ENCODE data around the gene FBN1.

Gene FBN1

GRCh38 chr15:48510976-48511375, 134.5 kb downstream of the FBN1 start:
- peak in 1 of 14 donors; percentile 4 for DNase-seq

GRCh38 chr15:48507416-48508065, 138.0 kb downstream of the FBN1 start:
- no peak for DNase-seq

DNA sequence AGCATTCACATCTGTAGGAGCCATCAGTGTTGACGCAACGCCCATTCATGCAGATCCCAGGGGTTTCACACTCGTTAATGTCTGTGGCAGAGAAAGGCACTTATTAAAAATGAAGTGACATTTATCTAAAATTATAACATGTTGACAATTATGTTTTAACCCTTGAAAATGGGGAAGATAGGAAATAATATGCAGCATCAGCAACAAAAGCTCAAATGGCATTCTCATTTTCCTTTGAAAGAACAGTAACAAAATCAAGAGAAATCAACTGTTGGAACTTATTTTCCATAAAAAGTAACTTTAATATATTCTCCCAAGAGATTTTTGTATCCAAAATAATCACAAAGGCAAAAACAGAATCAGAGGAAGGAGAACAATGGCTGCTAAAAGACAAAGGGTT, 140.4 kb downstream of the FBN1 start:
- no peak for DNase-seq

DNA sequence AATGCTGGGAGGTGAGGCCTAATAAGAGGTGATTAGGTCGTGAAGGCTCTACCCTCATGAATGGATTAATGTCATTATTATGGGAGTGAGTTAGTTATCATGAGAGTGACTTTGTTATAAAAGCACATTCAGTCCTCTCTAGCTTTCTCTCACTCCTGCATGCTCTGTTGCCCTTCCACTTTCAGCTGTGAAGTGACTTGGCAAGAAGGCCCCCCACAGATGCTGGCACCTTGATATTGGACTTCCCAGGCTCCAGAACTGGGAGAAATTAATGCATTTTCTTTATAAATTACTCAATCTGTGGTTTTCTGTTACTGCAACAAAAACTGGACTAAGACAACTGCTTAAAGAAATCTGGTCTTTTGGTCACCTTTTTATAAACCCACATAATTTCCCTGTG, 144.3 kb downstream of the FBN1 start:
- no peak for DNase-seq

- DNase-seq, result no peak
These were observed 144.9 kb downstream of the FBN1 start for GRCh38 chr15:48500595-48500994.

DNA sequence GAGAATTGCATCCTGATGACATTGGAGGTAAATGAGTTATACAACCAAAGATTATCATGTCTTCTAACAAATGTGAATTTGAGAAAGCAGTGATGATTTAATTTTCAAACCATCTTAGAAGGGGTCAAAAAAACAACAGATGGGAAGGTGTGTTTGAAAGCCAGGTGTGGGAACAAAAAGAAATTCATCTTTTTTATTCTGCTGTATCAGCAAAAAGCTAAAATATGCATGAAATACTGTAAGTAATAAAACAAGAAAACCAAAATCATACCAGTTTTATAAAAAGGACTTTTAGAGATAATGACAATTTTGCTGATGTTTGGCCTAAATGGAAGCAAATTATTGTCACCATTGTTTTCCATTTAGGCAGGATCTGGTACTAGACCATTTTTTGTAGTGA, 145.5 kb downstream of the FBN1 start:
- DNase-seq, result no peak

DNA sequence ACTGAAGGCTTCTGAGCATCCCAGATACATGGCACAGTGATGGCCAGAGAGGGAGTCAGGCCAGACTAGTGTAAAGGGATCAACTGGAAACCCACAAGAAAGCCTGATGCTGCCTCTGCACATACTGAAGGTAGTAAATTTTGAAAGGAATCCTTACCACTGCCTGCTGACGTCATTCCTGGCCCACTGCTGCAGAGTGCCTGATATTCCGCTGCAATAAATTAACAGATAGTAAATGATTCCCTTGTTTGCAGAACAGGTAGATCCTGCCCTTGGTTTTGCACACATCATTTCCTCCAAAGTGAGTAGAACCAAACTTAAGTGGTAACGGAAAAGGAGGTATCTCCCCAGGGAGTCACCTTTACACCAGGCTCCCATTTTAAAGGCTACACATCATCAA, 146.7 kb downstream of the FBN1 start:
- no peak for DNase-seq

GRCh38 chr15:48494631-48495030, 150.9 kb downstream of the FBN1 start:
- DNase-seq, result no peak

- no peak for DNase-seq
These were observed 151.7 kb downstream of the FBN1 start for GRCh38 chr15:48493763-48494225.

DNA sequence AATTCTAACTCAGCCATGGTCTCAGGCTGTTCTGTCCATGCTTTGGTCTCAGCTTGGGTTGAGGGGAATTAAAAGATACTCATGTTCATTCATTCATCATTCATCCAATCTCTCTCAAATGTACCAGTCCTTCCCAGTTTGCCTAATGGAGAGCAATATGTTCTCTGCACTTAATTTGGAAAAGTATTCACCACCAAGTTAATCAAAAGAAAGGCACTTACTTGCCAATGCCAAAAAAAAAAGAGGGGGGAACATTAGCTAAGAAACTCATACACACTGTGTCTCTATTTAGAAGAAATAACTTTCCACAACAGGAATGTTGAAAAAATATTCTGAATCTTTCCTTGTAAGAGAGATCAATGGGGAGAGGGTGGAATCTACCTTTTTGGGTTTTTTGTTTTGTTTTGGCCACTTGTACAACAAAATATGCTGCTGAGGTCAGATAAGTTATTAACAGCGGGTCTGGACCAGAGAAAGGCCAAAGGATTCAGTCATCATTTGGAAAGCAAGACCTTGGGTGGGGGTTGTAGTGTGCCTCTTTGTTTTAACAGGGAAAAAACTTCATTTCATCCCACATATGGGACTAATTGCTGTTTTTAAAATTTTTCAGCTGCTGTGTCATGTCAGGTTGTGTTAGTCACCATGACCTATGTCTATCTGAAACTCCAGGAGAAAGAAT, 152.3 kb downstream of the FBN1 start:
- DNase-seq, result no peak

DNA sequence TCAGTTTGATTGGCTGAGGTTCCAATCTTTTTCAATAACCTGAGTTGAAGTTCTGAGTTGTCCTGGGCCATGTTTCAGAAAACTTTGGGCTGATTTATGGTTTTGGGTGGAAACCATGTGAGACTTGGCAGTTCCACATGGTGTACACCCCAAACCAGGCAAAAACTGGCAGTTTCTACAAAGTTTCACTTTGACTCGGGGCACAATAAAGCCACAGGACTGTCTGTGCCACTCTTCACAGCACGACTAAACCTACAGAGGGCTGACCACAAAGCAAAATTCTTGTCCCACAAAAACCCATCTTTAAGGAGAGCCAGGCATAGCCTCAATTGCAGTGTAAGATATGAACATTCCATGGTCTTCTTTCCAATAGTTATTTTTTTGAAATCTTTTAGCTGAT, 159.3 kb downstream of the FBN1 start:
- no peak for DNase-seq

- DNase-seq, result no peak
These were observed 163.7 kb downstream of the FBN1 start for GRCh38 chr15:48481802-48482201.

DNA sequence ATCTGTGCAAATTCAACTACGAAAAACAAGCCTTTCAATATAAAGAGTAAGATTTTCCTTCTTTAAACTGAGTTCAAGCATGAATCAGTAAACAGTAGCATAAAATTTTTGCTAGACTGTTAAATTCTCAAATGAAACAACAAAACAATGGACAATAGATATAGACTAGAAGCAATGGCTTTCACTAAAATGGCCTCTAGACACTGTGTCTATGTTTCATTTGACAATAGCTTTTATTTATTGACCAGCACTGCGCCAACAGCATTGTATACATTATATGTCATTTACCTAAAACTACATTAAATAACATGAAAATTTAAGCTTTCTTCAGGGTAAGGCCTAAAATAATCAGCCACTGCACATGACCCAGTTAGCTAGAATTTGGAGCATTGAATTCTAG, 165.8 kb downstream of the FBN1 start:
- no peak for DNase-seq

DNA sequence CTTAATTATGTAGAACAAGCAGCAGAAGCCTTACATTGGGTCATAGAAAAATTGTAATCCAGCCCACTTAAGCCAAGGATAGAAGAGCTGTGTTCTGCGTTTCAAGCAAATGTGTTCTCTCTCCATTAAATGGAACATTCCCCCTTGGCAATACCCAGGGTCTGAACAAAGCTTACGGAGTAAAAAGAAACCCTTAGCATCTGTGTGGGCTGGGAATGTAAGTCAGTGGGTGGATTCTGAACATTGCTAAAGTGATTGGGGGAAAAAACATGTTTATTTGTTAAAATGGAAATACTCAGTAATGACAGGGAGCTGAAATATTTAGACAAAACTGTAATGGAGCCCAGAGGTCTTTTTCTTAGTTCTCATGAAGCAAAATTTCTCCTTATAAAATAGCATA, 166.9 kb downstream of the FBN1 start:
- DNase-seq, result no peak

DNA sequence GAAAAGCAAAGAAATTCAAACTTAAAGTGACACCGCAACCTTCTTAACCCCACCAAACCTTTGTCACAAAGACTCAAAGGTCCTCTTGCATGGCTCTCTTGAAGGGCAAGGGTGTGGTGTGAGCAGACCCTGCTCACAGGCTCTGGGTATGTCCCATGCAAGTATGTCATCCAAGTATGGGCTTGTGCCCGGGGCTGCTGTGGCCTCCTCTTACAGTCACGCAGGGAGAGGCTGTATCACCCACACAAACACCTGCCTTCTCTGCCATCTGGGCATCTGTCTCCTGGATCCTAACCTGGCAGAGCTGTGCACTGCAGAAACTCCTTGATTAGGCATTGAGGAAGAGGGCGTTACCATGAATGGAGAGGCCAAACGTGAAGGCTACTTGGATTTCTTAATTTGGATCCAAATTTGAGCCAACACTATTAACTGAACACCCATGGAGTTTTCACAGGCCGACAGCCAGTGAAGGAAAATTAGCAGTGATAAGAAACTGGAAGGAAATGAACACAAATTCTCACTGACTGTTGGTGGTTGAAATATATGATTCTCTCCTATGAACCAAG, 167.6 kb downstream of the FBN1 start:
- no peak for DNase-seq

GRCh38 chr15:48475600-48476395, 169.7 kb downstream of the FBN1 start:
- no peak for DNase-seq

DNA sequence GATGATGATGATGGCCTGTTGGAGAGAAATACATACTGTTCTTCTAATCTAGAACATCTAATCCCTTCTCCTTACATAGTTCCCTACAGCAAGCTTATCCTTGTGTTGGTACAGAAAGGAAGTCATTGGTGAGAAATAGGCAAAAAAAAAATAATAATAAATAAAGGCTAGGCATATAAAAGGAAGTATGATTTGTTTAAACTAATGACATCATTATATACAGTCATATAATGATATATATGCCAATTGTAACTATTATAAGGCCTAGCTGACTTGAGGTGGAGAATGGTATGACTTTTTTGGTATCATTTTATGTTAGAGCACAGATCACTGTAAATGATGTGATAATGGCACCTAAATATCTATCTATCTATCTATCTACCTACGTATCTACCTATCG, 171.8 kb downstream of the FBN1 start:
- no peak for DNase-seq

DNA sequence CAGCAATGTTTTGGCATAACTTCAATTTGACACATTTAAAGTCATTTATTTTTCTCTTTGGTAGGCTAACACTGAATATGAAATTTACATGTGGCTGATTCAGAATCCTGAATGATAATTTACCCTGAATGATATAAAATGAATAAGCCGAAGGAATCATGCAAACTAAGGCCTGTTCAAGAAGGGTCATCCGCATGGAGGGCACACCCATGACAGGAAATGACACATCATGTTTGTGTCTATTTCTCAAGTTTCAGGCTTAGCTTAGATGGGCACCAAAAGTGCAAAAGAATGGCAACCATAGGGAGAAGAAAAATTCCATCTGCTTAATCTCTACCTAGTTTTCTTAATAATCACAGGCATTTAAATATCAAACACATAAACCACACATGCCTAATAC, 172.8 kb downstream of the FBN1 start:
- no peak for DNase-seq

DNA sequence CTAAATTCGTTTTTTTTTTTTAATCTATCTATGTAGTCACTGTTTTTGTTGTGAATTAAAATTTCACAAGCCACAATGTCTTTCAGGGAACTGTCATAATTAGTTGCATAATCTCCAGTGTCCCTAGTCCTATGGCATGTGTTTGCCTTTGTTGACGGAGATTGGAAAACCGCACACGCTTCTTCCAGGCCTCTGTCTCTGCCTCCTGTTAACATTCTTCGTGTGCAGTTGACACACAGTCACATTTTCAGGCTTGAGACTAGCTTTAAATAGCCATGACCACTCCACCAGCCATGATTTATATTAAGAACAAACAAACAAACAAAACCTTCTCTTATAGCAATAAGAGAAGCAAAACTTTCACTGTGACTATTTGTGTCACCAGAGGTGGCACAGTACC, 174.4 kb downstream of the FBN1 start:
- no peak for DNase-seq

GRCh38 chr15:48470096-48470495, 175.4 kb downstream of the FBN1 start:
- DNase-seq, result no peak

- DNase-seq, result no peak
These were observed 175.8 kb downstream of the FBN1 start for GRCh38 chr15:48469681-48470080.

- no peak for DNase-seq
These were observed 176.2 kb downstream of the FBN1 start for GRCh38 chr15:48469271-48469670.

DNA sequence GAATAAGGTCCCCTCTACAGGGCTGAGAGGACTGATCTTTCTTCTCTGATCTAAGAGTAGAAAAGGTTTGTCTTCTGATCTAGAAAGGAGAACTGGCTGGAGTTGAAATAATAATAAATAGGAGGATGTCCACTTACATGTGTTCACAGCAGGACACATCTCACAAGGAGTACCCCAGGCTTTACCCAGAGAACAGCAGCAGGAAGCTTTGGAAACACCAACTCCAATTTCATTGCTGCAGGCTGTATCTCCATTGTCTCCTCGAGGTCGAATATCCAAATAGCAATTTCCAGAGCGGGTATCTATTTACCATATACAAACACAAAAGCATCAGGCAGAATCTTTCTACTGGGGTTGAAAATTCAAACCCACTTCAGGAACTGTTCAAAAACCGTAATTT, 177.7 kb downstream of the FBN1 start:
- DNase-seq, result no peak

Data from C1 segment of cervical spinal cord (tissue), 14 donors.